C4-2B (cell line): ENCODE data around the gene NUP205.

Source experiments
- H3K27ac ChIP-seq: fragments of 450-650 bp; 2 replicates; pipeline ENCODE4 v1.5.1; 2017
- ZFX ChIP-seq: fragments of 450-650 bp; IDR thresholded peaks from 2 replicates; pipeline ENCODE4 v1.6.1; 2017
- TF ChIP-seq, protein P1 (sequence below): fragments of 450-650 bp; conservative IDR thresholded peaks from 2 replicates; pipeline ENCODE4 v1.5.1; 2017; ENCODE audit warnings: mild to moderate bottlenecking

The NUP205 gene

DNA sequence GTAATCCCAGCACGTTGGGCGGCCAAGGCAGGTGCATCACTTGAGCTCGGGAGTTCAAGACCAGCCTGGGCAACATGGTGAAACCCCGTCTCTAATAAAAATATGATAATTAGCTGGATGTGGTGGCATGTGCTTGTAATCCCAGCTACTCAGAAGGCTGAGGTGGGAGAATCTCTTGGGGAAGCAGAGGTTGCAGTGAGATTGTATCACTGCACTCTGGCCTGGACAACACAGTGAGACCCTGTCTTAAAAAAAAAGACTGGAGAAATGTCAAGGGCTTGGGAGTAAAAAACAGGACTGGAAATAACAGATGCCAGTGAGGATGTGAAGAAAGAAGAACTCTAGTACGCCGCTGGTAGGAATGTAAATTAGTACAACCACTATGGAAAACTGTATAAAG is 16.7 kb upstream of the NUP205 start:
- no peak overlapping the region for H3K27ac ChIP-seq
- TF ChIP-seq, protein P1, sequence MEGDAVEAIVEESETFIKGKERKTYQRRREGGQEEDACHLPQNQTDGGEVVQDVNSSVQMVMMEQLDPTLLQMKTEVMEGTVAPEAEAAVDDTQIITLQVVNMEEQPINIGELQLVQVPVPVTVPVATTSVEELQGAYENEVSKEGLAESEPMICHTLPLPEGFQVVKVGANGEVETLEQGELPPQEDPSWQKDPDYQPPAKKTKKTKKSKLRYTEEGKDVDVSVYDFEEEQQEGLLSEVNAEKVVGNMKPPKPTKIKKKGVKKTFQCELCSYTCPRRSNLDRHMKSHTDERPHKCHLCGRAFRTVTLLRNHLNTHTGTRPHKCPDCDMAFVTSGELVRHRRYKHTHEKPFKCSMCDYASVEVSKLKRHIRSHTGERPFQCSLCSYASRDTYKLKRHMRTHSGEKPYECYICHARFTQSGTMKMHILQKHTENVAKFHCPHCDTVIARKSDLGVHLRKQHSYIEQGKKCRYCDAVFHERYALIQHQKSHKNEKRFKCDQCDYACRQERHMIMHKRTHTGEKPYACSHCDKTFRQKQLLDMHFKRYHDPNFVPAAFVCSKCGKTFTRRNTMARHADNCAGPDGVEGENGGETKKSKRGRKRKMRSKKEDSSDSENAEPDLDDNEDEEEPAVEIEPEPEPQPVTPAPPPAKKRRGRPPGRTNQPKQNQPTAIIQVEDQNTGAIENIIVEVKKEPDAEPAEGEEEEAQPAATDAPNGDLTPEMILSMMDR: no peak
- TF ChIP-seq ZFX: no peak

DNA sequence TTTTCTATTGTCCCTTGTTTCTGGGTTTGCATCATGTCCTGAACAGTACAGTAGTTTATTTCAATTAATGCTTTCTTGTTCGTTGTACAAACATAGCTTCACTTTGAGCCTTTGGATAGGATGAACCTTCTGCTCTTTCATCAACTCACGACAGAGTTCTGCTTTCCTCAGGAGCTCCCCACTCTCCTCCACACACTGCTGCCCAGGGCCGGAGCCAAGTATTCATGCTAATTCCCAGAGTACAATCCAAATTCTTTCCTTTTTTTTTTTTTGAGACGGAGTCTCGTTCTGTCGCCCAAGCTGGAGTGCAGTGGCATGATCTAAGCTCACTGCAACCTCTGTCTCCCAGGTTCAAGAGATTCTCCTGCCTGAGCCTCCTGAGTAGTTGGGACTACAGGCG is 7.5 kb upstream of the NUP205 start:
- no peak for TF ChIP-seq ZFX
- TF ChIP-seq, protein P1: no peak
- H3K27ac ChIP-seq: no peak overlapping the region

DNA sequence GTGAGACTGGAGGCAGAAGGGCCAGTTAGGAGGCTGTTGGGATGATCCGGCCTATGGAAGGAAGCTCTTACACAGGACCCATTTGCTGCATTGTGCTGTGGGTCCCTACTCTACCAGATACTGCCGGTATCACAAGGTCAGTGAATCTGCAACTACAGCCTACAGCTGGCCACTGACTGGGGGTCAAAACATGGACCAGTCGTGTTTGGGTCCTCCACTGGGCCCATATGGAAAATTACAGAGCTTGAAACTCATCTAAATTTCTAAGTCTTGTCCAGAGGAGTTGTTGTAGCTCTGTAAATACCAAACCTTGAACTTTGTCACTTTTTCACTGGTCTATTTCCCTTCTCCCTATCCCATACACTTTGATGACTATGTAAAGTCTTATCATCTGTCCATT is 5.6 kb upstream of the NUP205 start:
- TF ChIP-seq ZFX: no peak
- TF ChIP-seq, protein P1: no peak
- no peak overlapping the region for H3K27ac ChIP-seq

DNA sequence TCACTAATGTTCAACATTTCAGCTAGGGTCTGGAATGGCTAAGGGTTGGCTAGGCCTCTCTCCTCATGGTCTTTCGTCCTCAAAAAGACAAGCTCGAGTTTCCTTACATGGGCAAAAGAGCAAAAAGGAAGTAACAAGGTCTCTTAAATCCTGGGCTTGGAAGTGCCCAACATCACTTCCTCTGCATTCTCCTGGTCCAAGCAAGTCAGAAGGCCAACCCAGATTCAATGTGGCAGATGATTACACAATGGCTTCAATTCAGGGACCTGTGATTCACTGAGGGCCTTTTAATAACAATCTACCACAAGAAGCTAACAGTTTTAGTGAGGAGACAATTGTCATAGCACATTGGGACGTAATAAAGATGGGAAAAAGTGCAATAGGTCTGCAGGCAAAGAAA is 4.4 kb upstream of the NUP205 start:
- TF ChIP-seq, protein P1: no peak
- no peak for TF ChIP-seq ZFX
- no peak overlapping the region for H3K27ac ChIP-seq

DNA sequence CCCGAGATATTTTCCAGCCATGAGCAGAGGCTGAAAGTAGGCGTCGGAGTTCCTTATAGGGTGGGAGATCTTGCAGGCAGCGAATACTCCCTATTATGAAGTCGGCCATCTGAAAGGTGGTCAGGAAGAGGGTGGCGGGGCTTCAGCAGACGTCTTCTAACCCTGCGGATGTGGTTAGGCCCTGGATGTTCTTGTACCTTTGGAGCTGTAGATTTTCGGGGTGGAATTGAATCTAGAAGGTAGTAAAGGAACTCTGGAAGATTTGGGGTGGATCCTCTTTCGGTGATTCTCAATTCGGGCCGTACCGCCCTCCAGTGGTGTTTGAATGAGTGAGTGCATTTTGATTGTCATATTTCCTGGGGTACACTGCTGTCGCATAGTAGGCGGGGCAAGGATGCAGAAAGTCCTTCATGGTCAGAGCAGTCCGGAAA is 635 bp downstream of the NUP205 start:
- H3K27ac ChIP-seq: peak overlapping the region; percentile 93
- TF ChIP-seq ZFX: peak; percentile 37; the same call in 1 of the 2 replicates
- TF ChIP-seq, protein P1: peak; percentile 86

DNA sequence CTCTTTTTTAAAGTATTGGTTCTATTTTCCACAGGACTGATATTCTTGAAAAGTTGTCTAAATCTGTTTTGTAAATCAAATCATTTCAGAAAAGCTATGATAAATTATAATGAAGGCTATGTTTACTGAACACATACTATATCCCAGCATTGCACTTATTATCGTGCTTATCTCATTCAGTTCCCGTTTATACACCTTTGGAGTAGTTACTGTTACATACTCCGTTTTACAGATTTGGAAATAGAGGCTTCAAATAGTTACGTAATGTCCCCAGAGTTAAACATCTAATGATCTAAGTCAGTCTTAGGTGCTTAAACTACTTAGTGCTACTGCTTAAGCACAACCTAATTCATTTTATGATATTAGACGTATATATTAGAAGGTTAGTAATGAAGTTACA is 1.2 kb downstream of the NUP205 start:
- H3K27ac ChIP-seq: no peak overlapping the region
- no peak for TF ChIP-seq ZFX
- TF ChIP-seq, protein P1: no peak

DNA sequence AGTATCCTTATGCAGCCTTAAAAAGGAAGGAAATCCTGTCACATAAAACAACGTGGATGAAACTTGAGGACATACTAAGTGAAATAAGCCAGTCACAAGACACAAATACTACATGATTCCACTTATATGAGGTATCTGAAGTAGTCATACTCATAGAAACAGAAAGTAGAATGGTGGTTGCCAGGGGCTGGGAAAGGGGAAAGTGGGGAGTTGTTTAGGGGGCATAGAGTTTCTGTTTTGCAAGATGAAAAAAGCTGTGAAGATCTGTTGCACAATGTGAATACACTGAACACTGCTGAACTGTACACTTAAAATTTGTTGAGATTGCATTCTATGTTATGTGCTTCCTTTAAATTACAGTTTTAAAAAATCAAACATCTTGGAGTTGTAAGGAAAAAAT is 2.9 kb downstream of the NUP205 start:
- no peak overlapping the region for H3K27ac ChIP-seq

More for the DNA sequence above, 2.9 kb downstream of the NUP205 start:
- TF ChIP-seq, protein P1: no peak
- no peak for TF ChIP-seq ZFX
